PC-9 (cell line): ENCODE results near the gene MTUS2.

Experiments used
- EZH2 ChIP-seq: fragments of 200-600 bp; sonication (generic); IDR thresholded peaks from 2 replicates; pipeline ENCODE4 v1.8.0; 2017; ENCODE audit warnings: antibody characterized with exemption, low read depth
- TF ChIP-seq, protein P1 (sequence below): fragments of 200-600 bp; sonication (generic); conservative IDR thresholded peaks from 2 replicates; pipeline ENCODE4 v1.6.1; 2017; ENCODE audit warnings: mixed run types, antibody characterized with exemption, mild to moderate bottlenecking, moderate library complexity

GRCh38 chr13:29196409-29197074 is 376.4 kb downstream of the MTUS2 start:
- TF ChIP-seq, protein P1, sequence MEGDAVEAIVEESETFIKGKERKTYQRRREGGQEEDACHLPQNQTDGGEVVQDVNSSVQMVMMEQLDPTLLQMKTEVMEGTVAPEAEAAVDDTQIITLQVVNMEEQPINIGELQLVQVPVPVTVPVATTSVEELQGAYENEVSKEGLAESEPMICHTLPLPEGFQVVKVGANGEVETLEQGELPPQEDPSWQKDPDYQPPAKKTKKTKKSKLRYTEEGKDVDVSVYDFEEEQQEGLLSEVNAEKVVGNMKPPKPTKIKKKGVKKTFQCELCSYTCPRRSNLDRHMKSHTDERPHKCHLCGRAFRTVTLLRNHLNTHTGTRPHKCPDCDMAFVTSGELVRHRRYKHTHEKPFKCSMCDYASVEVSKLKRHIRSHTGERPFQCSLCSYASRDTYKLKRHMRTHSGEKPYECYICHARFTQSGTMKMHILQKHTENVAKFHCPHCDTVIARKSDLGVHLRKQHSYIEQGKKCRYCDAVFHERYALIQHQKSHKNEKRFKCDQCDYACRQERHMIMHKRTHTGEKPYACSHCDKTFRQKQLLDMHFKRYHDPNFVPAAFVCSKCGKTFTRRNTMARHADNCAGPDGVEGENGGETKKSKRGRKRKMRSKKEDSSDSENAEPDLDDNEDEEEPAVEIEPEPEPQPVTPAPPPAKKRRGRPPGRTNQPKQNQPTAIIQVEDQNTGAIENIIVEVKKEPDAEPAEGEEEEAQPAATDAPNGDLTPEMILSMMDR: no peak
- no peak for TF ChIP-seq EZH2
